GM21786 (cell line): Measurements from ENCODE around the gene SLC35F4.

Experiments
- ATAC-seq: cut with Tn5 transposase; IDR thresholded peaks from one replicate; pipeline ENCODE4 v1.9.1; 2021; ENCODE audit not compliant: unreplicated experiment

SLC35F4 gene

DNA sequence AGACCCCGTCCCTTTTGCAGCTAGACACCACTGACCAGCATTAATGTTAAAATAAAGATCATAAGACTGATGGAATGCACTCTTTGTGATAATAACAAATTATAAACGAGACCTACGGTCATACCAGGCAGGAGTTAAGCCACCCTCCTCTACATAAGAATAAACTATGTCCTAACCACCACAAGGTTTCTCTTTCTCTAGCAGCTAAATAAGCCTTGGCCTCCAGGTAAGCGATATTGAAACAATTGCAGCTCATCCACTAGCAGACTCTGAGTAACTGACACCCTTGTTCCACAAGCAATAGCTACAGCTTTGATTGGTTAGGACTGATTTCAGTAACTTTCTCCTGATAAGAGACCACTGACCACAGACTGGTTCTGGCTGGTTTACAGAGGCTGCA lies 228.0 kb downstream of the SLC35F4 start:
- ATAC-seq: no peak

DNA sequence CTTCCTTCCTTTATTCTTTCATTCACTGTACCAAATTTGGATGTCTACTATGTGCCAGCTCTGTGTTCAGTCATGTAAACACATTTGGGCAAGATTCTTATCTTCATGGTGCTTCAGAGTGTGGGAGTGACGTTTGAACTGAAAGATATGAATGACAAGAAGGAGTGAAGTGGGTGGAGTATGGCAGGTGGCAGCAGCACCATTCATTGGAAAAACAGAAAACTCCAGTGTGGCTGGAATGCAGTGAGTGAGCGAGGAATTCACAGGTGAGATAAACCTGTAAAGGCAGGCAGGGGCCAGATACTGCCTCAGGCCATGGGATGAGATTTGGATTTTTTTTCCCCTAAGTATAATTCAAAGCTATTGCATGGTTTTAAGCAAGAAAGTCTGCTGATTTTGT lies 231.6 kb downstream of the SLC35F4 start:
- no peak for ATAC-seq

DNA sequence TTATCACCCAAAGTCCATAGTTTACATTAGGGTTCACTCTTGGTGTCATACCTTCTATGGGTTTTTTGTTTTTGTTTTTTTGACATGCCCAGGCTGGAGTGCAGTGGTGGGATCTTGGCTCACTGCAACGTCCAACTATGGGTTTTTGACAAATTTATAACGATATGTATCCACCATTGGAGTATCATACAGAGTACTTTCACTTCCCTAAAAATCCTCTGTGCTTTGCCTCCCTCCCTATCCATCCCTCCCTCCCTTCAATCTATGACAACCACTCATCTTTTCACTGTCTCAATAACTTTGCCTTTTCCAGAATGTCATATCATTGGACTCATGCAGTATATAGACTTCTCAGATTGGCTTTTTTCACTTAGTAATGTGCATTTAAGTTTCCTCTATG lies 233.2 kb downstream of the SLC35F4 start:
- ATAC-seq: no peak

DNA sequence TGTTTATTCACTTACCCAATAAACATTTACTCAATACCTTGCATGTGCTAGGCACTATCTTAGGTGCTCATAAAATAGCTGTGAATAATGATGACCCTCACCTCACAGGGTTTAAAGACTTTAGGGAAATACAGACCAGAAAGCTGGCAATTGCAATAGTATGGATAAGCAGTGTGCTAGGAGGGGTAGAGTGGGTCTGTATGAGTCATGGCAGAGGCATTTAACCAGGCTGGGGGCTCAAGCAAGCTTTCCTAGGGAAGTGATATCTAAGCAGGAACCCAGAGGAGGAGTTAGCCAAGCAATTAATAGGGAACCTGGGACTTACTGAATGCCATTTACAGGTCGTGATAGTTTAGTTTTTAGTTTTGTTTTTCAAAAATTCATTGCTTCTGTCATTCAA lies 248.4 kb downstream of the SLC35F4 start:
- ATAC-seq: no peak

DNA sequence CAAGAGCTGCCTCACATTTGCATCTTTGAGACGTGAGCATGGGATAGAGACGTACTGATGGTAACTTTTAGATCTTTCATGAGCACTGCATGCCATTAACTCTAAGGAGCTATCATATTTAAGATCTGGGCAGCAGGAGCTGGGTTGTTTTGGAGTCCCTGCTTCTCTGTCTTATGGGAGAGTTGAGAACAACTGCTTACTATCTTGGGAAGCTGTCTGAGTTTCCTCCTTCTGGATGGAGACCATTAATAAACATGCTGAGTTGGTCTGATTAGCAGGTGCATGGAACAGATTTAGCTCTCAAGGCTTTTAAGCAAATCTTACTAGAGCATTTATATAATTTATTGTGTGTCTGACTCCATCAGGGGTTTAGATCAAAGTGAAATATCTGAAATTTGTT lies 252.9 kb downstream of the SLC35F4 start:
- no peak for ATAC-seq

DNA sequence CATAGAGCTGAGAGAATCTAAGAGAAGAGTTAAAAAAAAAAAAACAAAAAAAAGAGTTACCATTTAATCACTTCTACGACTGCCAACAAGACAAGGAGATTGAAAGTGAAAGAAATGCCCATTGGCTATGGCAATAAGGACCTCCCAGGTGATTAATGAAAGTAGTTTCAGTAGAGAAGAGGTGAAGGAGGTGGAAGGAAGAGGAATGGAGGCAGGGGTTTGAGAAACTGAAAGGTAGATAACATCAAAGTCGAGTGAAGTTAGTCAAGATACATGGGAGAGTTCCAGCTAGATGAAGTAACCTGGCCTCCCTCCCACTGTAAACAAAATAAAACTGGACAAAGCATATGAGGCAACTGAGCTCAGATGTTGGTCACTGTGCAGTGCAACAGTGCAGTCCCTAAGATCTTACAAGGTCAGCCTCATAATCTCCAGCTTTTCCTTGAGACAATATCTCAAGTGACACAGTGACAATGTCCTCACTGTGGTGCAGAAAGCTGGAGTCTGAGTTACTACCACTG lies 254.3 kb downstream of the SLC35F4 start:
- ATAC-seq: no peak

DNA sequence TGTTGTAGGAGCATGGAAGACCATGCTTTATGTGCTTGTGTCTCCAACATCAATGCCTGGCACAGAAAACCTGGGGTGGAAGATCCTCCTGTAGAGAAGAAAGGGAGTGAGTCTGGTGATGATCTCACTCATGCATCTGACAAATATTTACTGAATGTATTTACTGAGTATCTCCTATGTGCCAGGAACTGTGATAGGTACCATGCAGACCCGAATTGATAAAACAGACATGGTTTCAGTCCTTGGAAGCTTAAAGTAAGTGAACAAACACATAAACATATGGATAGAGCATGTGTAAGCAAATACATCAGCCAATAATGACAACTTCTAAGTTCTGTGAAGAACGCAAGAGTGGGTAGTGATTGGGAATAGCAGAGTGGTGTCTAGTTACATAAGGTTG lies 255.3 kb downstream of the SLC35F4 start:
- no peak for ATAC-seq

DNA sequence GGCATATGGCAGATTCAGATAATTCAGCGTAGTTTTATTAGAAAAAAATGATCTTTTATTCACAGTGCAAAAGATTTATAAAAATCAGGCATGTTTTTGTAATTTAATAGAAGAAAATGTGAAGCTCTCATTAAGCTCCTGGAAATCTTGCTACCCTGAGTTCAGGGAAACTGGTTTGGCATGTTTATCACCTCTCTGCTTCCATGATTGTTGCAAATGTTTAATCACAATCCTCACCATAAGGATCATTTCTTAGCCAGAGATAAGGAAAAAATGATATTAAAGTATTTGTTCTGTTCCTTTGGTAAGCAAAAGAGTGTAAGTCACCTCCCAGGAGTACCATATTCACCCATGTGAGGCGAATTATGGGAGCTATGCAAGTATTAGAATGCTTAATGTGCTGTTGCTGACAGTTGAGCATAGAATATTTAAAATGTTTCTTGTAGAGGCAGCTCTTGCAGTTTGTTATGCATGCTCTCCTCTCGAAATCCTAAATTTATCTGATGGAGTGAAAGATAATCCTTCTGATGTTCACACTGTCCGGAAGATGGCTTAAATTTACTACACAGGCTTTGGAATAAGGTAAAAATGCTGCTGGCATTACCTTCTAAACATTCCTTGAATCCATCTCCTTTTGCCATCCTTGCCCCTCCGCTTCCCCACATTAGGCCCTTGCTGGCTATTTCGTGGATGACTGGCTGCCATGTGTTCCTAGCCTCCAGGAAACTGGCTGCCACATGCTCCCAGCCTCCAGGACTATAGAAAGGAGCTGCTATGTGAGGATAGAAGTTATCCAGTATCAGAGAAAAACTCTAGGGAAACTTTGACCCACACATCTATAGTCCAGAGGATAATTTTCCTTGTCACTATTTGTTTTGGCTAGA lies 256.5 kb downstream of the SLC35F4 start:
- no peak for ATAC-seq

DNA sequence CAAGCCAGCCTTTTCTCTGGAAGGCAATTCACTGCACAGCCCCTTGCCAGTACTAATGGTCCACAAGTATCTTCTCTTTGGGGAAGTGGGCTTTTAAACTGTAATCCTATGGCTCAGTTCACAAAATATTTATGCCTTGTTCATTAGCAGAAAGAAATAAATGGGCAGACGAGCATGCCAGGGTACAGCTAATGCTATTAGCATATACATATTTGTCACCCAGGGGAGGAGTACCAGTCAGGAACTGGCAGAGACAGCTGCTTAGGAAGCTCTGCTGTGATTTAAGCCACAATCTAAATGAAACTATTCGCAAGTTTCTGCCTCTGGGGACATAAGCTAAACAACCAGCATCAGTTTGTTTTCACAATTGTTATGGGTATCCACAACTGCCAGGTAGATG lies 258.8 kb downstream of the SLC35F4 start:
- ATAC-seq: no peak

DNA sequence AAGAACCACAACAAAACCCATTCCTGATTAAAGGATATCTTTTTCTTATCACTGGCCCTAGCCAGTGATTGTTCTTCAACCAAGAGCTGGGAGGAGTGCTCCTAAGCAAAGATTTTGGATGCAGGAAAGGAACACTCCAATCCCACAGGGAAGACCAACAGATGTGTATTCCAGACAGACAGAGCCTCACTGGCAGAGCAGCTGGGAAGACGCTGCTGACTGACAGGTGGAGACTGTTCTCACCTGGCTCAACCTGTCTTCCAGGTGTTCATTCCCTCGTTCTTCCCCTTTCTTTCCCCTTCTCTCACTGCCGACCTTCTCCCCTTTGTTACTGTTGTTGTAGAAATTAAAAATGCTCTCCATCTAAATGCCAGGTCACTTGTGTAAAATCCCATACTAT lies 282.5 kb downstream of the SLC35F4 start:
- no peak for ATAC-seq

DNA sequence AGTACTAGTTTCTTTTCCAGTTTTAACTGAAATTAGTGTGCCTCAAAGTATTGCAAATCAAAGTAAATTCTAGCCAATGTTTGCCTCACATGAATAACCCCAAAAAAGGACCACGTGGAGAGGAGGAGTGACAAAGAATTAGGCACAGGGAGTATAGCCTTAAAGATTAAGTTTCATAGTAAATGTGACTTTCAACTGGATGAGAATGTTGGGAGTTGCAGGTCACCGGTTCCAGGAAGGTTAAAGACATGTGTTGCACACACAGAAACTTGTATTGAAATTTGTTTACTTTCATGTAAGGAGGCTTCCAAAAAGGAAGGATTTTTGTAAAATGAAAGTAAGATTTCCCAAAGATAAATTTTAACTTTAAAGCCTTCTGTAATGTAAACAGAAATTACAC lies 283.1 kb downstream of the SLC35F4 start:
- no peak for ATAC-seq

DNA sequence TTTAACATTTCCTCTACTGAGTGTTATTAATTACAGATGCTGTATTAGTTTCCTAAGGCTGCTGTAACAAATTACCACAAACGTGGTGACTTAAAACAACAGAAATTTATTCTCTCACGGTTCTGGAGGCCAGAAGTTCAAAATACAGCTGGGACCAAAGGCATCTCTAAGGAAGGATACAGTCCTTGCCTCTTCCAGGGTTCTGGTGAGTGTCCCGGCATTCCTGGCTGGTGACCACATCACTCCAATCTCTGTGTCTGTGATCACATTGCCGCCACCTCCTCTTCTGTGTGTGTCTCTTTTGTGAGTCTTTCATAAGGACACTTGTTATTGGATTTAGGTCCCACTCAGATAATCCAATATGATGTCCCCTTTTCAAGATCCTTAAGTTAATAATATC lies 287.1 kb downstream of the SLC35F4 start:
- no peak for ATAC-seq

DNA sequence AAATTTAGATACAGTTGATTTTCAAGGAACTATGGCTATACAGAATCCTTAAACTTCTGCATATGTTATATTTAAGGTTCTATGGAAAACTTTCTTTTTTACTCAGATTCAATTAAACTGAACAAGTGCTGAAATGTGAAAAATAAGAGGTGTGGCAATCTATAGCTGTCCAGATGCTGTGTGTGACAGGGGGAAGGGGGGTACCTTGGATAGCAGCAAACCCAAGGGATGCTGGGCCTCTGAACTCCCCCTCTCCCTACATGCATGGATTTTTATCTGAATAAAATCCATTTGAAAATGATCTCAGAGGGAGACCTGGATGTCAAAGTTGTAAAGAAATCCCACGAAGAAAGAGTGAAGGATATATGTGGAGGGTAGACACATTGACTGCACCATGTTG lies 289.4 kb downstream of the SLC35F4 start:
- ATAC-seq: no peak

DNA sequence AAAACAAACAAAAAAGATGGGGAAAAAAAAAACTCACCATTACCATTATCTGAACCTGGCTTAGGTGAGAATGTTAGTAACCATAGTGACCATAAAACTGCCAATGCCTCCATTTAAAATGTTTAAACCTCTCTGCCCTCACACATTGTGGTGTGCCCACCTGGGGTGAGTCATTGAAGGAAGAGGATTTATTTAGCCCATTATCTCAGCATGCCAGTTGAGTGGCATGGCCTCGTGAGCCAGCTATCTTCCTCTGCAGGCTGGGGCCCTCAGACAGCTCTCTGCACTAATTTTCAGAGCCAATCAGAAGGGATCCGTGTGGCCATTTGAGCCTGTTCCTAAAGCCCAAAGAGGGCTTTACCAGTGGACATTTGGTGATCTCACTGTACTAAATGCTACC lies 290.4 kb downstream of the SLC35F4 start:
- ATAC-seq: no peak

DNA sequence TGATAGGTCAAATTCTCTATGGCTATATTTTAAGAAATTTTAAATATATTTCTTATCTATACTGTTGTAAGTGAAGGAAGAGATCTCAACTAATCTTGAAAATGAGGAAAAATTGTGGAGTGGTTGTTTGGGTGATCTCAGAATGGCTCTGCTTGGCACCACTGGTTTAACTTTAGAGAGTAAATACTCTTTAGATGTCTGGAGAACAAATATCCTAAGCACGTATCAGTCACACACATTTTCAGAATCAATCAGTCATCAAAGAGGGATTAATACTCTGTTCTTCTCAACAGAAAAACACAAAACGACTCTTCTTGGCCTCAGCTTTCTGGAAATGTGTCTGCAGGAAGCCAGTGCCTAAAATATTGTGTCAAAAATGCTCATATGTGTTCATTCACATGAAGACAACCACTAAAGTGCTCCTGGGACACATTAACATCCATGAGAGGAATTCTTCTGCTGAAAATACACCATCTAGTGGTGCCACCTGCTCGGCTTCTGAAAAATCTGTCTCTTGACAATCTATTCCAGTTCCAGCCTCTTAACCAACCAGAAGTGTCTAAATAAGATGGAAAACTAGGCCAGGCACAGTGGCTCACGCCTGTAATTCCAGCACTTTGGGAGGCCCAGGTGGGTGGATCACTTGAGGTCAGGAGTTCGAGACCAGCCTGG lies 291.1 kb downstream of the SLC35F4 start:
- ATAC-seq: no peak

DNA sequence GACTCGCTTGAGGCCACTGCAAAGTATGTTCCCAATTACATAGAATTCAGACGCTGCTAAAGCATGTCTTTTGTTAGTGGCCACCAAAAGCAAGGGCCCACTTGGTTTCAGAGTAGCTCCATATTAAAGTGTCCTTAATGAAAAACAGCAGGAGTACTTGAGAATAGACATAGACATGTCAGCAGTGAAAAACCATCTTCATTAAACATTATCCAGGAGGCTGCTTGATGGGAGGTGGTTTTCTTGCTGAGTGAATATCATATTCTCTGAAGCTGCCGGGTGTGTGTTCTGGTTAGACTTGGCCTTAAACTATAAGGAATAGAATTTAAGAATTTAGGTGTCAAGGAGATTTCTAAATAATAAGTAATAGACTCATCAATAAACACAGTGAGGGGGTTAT lies 292.7 kb downstream of the SLC35F4 start:
- no peak for ATAC-seq

DNA sequence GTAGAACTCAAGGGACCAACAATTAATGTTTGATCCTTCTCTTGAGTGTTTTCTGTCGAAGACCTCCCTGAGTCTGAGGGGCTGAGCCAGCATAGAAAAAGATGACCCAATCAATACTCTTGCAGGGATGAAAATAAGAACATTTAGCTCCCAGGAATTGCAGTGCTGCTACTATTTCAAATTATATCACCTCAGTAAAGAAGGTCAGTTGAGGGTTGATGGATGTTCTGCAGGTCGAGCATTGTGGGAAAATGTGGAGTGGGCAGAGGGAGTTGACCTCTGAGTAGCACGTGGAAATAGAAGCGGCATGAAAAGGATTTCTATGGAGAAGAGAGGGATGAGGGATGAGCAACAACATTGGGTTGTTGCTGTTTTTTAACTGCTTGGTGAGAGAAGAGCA lies 297.3 kb downstream of the SLC35F4 start:
- ATAC-seq: no peak

DNA sequence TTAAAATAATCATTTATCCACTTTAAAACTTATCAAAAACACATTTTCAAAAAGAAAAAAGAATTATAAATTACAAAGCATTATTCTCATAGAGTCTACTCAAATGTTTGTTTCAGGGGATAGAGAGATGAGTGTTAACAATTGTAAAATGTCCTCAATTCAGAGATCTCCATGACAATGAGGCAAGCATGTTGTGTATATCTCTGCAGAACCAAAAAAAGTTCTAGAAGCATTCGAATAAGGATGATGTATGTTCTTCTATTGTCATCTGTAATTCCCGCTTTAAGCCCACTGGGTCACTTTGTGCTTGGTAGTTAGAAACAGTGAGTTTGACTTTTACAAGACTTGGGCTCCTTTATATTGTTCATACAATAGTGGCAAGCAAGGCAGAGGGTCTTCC lies 298.7 kb downstream of the SLC35F4 start:
- ATAC-seq: no peak

DNA sequence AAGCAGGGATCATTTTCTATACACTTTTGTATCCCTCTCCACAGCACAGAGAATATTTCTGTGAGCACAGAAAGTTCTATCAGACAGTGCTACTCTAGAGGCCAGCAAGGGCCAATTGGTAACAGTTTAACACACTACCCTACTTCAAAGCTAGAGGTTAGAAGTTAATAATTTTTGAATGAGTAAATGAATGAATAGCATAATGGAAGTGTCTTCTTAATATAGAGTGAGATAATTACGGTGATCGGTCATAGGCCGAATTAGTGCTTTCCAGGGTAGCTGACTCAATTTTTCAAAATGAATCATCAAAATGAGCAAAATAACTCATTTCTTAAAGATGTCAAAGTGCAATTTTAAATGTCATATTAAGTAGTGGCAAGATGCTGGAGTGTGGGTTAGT lies 305.2 kb downstream of the SLC35F4 start:
- peak; percentile 83 for ATAC-seq

DNA sequence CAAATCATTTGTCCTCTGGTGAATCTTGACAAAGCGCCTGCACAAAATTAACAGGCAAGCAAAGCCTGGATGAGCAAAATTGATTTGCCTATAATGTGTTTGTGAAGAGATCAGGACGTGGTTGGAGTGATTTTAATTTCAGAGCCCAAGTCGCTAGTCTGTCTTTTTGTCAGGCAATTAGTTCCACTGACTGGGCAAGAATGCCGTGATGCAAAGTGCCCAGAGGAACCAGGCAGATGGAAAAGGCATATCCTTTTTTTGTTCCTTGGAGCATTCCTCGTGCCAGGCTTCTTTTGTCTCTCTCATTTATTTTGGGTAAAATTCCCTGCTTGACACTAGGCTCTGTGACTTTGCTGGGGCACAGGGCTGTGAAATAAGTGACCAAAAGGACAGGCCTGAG lies 306.3 kb downstream of the SLC35F4 start:
- ATAC-seq: no peak

DNA sequence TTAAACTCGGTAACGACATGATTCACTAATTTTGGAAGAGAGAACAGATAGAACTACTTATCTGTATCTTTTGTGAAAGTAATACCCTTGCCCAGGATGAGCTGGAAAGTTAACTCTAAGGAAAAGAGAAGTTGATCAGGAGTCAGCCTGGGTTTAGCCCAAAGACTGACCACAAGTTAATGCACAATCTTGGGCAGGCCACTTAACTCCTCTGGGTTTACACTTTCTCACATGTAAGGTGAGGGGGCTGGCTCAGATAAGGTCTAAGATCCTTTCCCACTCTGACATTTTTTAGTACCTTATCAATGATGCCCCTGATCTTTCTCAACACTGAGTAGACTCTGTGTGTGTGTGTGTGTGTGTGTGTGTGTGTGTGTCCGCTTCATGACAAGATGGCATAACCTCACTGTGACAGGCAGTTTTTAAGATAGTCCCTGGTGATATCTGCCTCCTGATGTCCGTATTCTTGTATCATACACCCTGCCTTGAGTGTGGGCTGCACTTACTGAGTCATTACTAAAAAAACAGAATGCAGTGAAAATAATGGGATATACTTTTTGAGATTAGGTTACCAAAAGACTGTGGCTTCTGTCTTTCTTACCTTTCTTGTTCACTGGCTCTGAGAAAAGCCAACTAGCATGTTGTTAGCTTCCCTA lies 316.0 kb downstream of the SLC35F4 start:
- no peak for ATAC-seq

DNA sequence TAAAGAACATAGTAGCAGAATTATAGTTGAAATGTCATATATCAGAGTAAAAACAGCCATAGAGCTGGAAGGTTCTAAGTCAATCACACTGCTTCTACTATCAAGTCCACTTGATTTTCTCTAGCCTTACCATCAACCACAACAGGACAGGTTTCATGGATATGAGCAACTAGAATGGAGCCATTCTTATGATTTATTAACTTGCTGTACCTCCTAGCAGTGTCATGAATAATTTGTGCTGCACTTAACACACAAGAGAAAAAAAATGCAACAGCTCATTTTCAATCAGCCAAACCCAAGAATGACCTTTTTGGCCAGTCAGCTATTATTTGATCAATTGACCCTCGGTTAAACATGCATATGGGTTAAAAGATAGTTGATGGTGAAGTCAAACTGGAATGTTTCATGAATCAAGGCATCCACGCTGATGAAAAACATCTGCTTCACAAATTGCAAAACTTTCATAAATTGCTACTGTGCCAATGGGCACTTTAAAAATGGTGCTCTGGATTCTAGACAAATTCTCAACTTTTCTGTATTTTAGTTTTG lies 316.8 kb downstream of the SLC35F4 start:
- no peak for ATAC-seq
